Measurements from ENCODE around the gene SKIL.

Gene SKIL

GRCh38 chr3:170440344-170440743 is 82.8 kb downstream of the SKIL start:
- TF ChIP-seq ZFX (IDR thresholded peaks at IDR 0.05; ENCODE audit: borderline replicate concordance) (no peak), CTCF (IDR thresholded peaks at IDR 0.05) (no peak)
- H3K27ac ChIP-seq = no peak overlapping the region

- no peak overlapping the region for H3K27ac ChIP-seq
- no peak for TF ChIP-seq CTCF (IDR thresholded peaks at IDR 0.05)
- TF ChIP-seq ZFX (IDR thresholded peaks at IDR 0.05; ENCODE audit: borderline replicate concordance) = no peak
Measured at GRCh38 chr3:170441412-170441811, 83.9 kb downstream of the SKIL start.

GRCh38 chr3:170442947-170443346 is 85.4 kb downstream of the SKIL start:
- TF ChIP-seq ZFX (IDR thresholded peaks at IDR 0.05; ENCODE audit: borderline replicate concordance) (no peak), CTCF (IDR thresholded peaks at IDR 0.05) (no peak)
- no peak overlapping the region for H3K27ac ChIP-seq

GRCh38 chr3:170443457-170443856 is 85.9 kb downstream of the SKIL start:
- TF ChIP-seq ZFX (IDR thresholded peaks at IDR 0.05; ENCODE audit: borderline replicate concordance) (no peak), CTCF (IDR thresholded peaks at IDR 0.05) (no peak)
- H3K27ac ChIP-seq = no peak overlapping the region
